HepG2 (cell line): ENCODE results near the gene CCT5. TPM values are rescaled to one million over a fixed set of nuclear protein-coding genes. Genes with fewer than 3 reads are reported as not detected.

ENCODE experiments used
- ATAC-seq: fragments of 200-7000 bp; cut with Tn5 transposase; 3 replicates; pipeline ENCODE4 v1.9.1; 2020; ENCODE audit warnings: mild to moderate bottlenecking, moderate library complexity
- BruUV-seq: library from RNA; stranded (reverse); fragments of 400-500 nt; replicated peaks from 2 replicates; lab custom pipeline; 2021; lab: Mats Ljungman, UMichigan
- CTCF ChIA-PET: fragments of 300-600 bp; formaldehyde crosslinking; extraction: SDS; loops from one replicate; lab custom pipeline; 2021; ENCODE audit warnings: low total read pairs, inconsistent platforms, low intra/inter-chr PET ratio; lab: Yijun Ruan, JAX
- POLR2A ChIA-PET: fragments of 350-600 bp; sonication (Branson Sonifier 250); formaldehyde crosslinking; loops from one replicate; lab custom pipeline; 2020; ENCODE audit warnings: antibody characterized with exemption, inconsistent platforms; lab: Yijun Ruan, JAX
- DNase-seq: peaks from one replicate; pipeline ENCODE4 v3.0.0-alpha.2; 2015; ENCODE audit warnings: low spot score
- FAIRE-seq: peaks from 3 replicates; lab custom pipeline; 2011; peaks lifted over from hg19 to GRCh38; lab: Jason Lieb, UNC
- H2AFZ ChIP-seq: one replicate; pipeline ENCODE4 v1.6.1; 2011; ENCODE audit warnings: low read length, inconsistent platforms
- H3K27ac ChIP-seq: fragments of 300-600 bp; 3 replicates; pipeline ENCODE4 v1.8.0; 2011; ENCODE audit warnings: mixed run types, mild to moderate bottlenecking, mixed read lengths, low read length, inconsistent platforms; ENCODE audit not compliant: insufficient read depth; ENCODE audit errors: extremely low read length
- H3K27me3 ChIP-seq, 2 experiments: fragments of 200-600 bp in 1 of 2; 2 replicates in 1 of 2; 3 replicates in 1 of 2; pipeline versions ENCODE4 v1.6.0 to v1.8.0; 2011; ENCODE audit warnings: low read length in 2 of 2, mild to moderate bottlenecking in 2 of 2, moderate library complexity in 2 of 2, inconsistent platforms in 1 of 2; ENCODE audit not compliant: insufficient read depth in 2 of 2, control insufficient read depth in 1 of 2
- H3K36me3 ChIP-seq, 2 experiments: fragments of 200-600 bp in 1 of 2; replicated peaks in 1 of 2; 2 replicates in 1 of 2; 3 replicates in 1 of 2; pipeline versions ENCODE4 v1.5.1 to v1.8.0; 2011; ENCODE audit warnings: low read length in 2 of 2, inconsistent platforms in 1 of 2; ENCODE audit not compliant: insufficient read depth in 2 of 2, control insufficient read depth in 1 of 2
- H3K4me1 ChIP-seq: 2 replicates; pipeline ENCODE4 v1.5.1; 2012; ENCODE audit warnings: low read length, inconsistent platforms; ENCODE audit not compliant: insufficient read depth
- H3K4me2 ChIP-seq: 2 replicates; pipeline ENCODE4 v1.6.0; 2011; ENCODE audit warnings: low read depth, low read length, inconsistent platforms
- H3K4me3 ChIP-seq, 3 experiments: fragments of 200-600 bp in 1 of 3; sonication (generic), shearing (Covaris generic) in 1 of 3; replicated peaks in 1 of 3; 2 replicates each; pipeline ENCODE4 v1.5.1; 2011 to 2016; ENCODE audit warnings: low read length in 3 of 3, inconsistent platforms in 2 of 3, low read depth in 2 of 3, mild to moderate bottlenecking in 2 of 3, control low read depth in 1 of 3, mixed read lengths in 1 of 3; ENCODE audit not compliant: insufficient read depth in 1 of 3
- H3K79me2 ChIP-seq: one replicate; pipeline ENCODE4 v1.6.1; 2011; ENCODE audit warnings: low read length, inconsistent platforms; ENCODE audit not compliant: insufficient read depth
- H3K9ac ChIP-seq: 2 replicates; pipeline ENCODE4 v1.6.0; 2011; ENCODE audit warnings: mild to moderate bottlenecking, low read depth, low read length, inconsistent platforms; ENCODE audit not compliant: insufficient read depth
- H3K9me3 ChIP-seq: 2 replicates; pipeline ENCODE4 v1.5.1; 2012; ENCODE audit warnings: mild to moderate bottlenecking, low read length
- H4K20me1 ChIP-seq: 2 replicates; pipeline ENCODE4 v1.6.0; 2011; ENCODE audit warnings: inconsistent platforms, mild to moderate bottlenecking, low read length, moderate library complexity; ENCODE audit not compliant: insufficient read depth
- ADNP ChIP-seq: sonication (generic); formaldehyde crosslinking; IDR thresholded peaks from 2 replicates; pipeline ENCODE4 v1.4.0; 2020; ENCODE audit warnings: missing genetic modification reagents
- GABPB1 ChIP-seq: IDR thresholded peaks from 2 replicates; pipeline ENCODE4 v1.6.1; 2016; ENCODE audit warnings: mild to moderate bottlenecking, missing genetic modification reagents, moderate library complexity, missing compliant biosample characterization
- HMG20A ChIP-seq: IDR thresholded peaks from 2 replicates; pipeline ENCODE4 v1.6.1; 2016; ENCODE audit warnings: borderline replicate concordance
- KIAA2018 ChIP-seq: sonication (generic); formaldehyde crosslinking; IDR thresholded peaks from 2 replicates; pipeline ENCODE4 v1.5.0; 2020; ENCODE audit warnings: mild to moderate bottlenecking, missing genetic modification reagents, borderline replicate concordance
- KLF12 ChIP-seq: sonication (generic); formaldehyde crosslinking; IDR thresholded peaks from 2 replicates; pipeline ENCODE4 v1.4.0; 2020; ENCODE audit warnings: missing genetic modification reagents, borderline replicate concordance
- ZNF432 ChIP-seq: sonication (generic); formaldehyde crosslinking; IDR thresholded peaks from 2 replicates; pipeline ENCODE4 v1.5.0; 2020; ENCODE audit warnings: missing genetic modification reagents, mild to moderate bottlenecking, borderline replicate concordance
- ZNF776 ChIP-seq: sonication (generic); formaldehyde crosslinking; IDR thresholded peaks from 2 replicates; pipeline ENCODE4 v1.4.0; 2020; ENCODE audit warnings: mild to moderate bottlenecking, missing genetic modification reagents
- ZNF878 ChIP-seq: sonication (generic); formaldehyde crosslinking; IDR thresholded peaks from 2 replicates; pipeline ENCODE4 v1.8.1; 2023; ENCODE audit warnings: mild to moderate bottlenecking, missing genetic modification reagents, moderate library complexity
- WGBS: methylation state at CpG from one replicate; pipeline ENCODE4 v1.1.6; 2017; ENCODE audit warnings: low lambda C conversion rate; 5-methylcytosine and 5-hydroxymethylcytosine counted together
- in situ Hi-C: cut with HindIII; loops from 2 replicates; pipeline ENCODE4 v1.10.0; 2017; ENCODE audit warnings: low pct_unique_long_range_greater_than_20kb; ENCODE audit not compliant: extremely low pct_ligation_motif_present
- intact Hi-C: fragments of 100-400 bp; cut with micrococcal nuclease; formaldehyde crosslinking; loops from one replicate; pipeline ENCODE4 v1.10.0; 2022; ENCODE audit not compliant: unreplicated experiment
- polyA plus RNA-seq, 8 experiments: library from polyadenylated mRNA; depleted of rRNA in 3 of 8; stranded (reverse) in 7 of 8; unstranded in 1 of 8; fragments of >200 nt; fragmentation: Illumina TruSeq in 4 of 8; extraction: Trizol in 4 of 8; gene quantifications; 2 replicates each; pipeline versions ENCODE4 v1.2.1 to v1.2.3, GENCODE V29; 2011 to 2016; ENCODE audit warnings: low read depth in 4 of 8, missing spikeins in 1 of 8, mixed read lengths in 1 of 8; ENCODE audit not compliant: insufficient read depth in 1 of 8
- total RNA-seq, 5 experiments: library from RNA; depleted of rRNA; stranded (reverse); fragments of >200 nt; fragmentation: Illumina TruSeq; extraction: Trizol; gene quantifications; 2 replicates each; pipeline ENCODE4 v1.2.3, GENCODE V29; 2016; ENCODE audit warnings: low read depth in 1 of 5

The CCT5 gene
- total and polyA plus RNA-seq, 2 of the 13 experiments (the other 11 are each of a cell fraction or from before 2014, with no cell fraction given), result 319 to 708 TPM

- H3K27ac ChIP-seq, result no peak overlapping the region
- no peaks in the 10 kb centered on the region for H3K36me3 ChIP-seq
- H3K4me3 ChIP-seq, result no peak overlapping the region
- ChIA-PET CTCF (no interaction called here), POLR2A (no interaction called here)
- no peak overlapping the region for H2AFZ ChIP-seq
- no peaks in the 10 kb centered on the region for H3K79me2 ChIP-seq
- no peak for FAIRE-seq
- in situ Hi-C loops, result no loop called here
- TF ChIP-seq GABPB1 (CRISPR knock-in tag) (no peak), KIAA2018 (CRISPR knock-in tag) (no peak), ADNP (CRISPR knock-in tag) (no peak), ZNF776 (CRISPR knock-in tag) (no peak), HMG20A (CRISPR knock-in tag) (no peak), ZNF878 (CRISPR knock-in tag) (no peak), KLF12 (CRISPR knock-in tag) (no peak), ZNF432 (no peak)
- 96% methylated on average over 4 of the region's 4 CpGs for WGBS
- H3K9me3 ChIP-seq, result no peaks in the 10 kb centered on the region; the same call in 1 of the 2 replicates
- no peak overlapping the region for H3K9ac ChIP-seq
- no peaks in the 10 kb centered on the region for H3K4me1 ChIP-seq
- no TSS peak for BruUV-seq
- no peaks in the 10 kb centered on the region for H3K27me3 ChIP-seq
- intact Hi-C loops, result no loop called here
- no peaks in the 10 kb centered on the region for H4K20me1 ChIP-seq
- DNase-seq, result no peak
- ATAC-seq, result no peak
- H3K4me2 ChIP-seq, result no peak overlapping the region
Measured at GRCh38 chr5:10219068-10219467, 31.0 kb upstream of the CCT5 start.
